Measurements from ENCODE around the gene RPTOR.

- TF ChIP-seq CTCF (IDR thresholded peaks at IDR 0.05) (no peak), EP300 (IDR thresholded peaks at IDR 0.05) (no peak), POLR2AphosphoS5 (IDR thresholded peaks at IDR 0.05) (no peak), POLR2A (IDR thresholded peaks at IDR 0.05) (no peak)
These were observed 441.4 kb downstream of the RPTOR start for GRCh38 chr17:80986046-80986445.

Measured in upper lobe of left lung (tissue), 4 donors.